ENCODE results near the gene UTY.

DNA sequence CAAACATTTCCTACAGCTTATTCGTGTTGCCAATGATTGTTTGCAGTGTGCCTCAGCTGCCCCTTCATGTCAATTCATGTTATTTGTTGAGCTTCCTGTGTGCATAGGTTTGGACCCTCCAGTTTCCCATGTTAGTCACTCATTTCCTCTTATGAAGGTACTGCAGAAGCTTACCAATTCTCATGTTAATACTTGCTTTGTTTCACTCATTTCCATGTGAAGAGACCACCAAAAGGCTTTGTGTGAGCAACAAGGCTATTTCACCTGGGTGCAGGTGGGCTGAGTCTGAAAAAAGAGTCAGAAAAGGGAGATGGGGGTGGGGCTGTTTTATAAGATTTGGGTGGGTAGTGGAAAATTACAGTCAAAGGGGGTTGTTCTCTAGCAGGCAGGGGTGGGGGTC is 274.6 kb downstream of the UTY start:
- TF ChIP-seq, protein P1, sequence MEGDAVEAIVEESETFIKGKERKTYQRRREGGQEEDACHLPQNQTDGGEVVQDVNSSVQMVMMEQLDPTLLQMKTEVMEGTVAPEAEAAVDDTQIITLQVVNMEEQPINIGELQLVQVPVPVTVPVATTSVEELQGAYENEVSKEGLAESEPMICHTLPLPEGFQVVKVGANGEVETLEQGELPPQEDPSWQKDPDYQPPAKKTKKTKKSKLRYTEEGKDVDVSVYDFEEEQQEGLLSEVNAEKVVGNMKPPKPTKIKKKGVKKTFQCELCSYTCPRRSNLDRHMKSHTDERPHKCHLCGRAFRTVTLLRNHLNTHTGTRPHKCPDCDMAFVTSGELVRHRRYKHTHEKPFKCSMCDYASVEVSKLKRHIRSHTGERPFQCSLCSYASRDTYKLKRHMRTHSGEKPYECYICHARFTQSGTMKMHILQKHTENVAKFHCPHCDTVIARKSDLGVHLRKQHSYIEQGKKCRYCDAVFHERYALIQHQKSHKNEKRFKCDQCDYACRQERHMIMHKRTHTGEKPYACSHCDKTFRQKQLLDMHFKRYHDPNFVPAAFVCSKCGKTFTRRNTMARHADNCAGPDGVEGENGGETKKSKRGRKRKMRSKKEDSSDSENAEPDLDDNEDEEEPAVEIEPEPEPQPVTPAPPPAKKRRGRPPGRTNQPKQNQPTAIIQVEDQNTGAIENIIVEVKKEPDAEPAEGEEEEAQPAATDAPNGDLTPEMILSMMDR (IDR thresholded peaks at IDR 0.05) = no peak
- TF ChIP-seq POLR2A (IDR thresholded peaks at IDR 0.05) = no peak

All from adrenal gland (tissue), 5 donors.